ENCODE data around the gene LRRC23. TPM values are rescaled to one million over a fixed set of nuclear protein-coding genes. Genes with fewer than 3 reads are reported as not detected.
A peak's percentile ranks its signal among the peaks of the same experiment; 100 is the strongest.

The LRRC23 gene
- total RNA-seq, 4 donors from 2014 or later, result 6.2 to 12.1 (median 7.4) TPM

DNA sequence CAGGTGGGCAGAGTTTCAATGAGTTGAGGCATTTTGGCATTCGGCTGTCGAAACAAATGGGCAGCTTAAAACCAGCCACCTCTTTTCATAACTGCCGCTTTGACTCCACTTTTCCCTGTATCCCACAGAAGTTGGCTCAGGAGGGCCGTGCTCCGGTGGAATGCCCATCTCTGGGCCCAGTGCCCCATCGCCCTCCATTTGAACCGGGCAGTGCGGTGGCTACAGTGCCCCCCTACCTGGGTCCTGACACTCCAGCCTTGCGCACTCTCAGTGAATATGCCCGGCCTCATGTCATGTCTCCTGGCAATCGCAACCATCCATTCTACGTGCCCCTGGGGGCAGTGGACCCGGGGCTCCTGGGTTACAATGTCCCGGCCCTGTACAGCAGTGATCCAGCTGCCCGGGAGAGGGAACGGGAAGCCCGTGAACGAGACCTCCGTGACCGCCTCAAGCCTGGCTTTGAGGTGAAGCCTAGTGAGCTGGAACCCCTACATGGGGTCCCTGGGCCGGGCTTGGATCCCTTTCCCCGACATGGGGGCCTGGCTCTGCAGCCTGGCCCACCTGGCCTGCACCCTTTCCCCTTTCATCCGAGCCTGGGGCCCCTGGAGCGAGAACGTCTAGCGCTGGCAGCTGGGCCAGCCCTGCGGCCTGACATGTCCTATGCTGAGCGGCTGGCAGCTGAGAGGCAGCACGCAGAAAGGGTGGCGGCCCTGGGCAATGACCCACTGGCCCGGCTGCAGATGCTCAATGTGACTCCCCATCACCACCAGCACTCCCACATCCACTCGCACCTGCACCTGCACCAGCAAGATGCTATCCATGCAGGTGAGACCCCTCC is 34.0 kb downstream of the LRRC23 start:
- no peak for ATAC-seq (ENCODE audit: low FRiP score)
- TF ChIP-seq CTCF (IDR thresholded peaks at IDR 0.05), result no peak
- no peak for DNase-seq (ENCODE audit: low spot score)

DNA sequence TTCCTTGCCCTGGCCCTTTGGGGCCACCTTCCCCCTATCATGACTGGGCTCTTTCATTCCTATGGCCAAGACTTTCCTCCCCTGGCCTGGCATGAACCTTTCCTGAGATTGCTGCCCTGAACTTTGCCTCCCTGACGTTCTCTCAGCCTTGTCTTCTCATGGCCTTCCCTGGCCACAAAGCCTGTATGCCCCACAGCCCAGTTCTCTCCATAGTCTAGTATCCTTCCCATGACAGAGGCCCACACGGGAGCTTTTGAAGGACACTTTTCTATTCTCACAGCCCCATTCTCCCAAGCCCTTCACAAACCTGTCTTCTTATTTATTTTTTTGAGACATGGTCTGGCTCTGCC is 34.5 kb downstream of the LRRC23 start:
- ATAC-seq (ENCODE audit: low FRiP score), result no peak
- no peak for TF ChIP-seq CTCF (IDR thresholded peaks at IDR 0.05)
- no peak for DNase-seq (ENCODE audit: low spot score)

- ATAC-seq (ENCODE audit: low FRiP score) (no peak), DNase-seq (ENCODE audit: low spot score) (no peak)
These were observed 36.6 kb downstream of the LRRC23 start for GRCh38 chr12:6941267-6941666.

GRCh38 chr12:6941782-6942181 is 37.2 kb downstream of the LRRC23 start:
- no peak for DNase-seq (ENCODE audit: low spot score)

More at GRCh38 chr12:6941267-6941666, 36.6 kb downstream of the LRRC23 start:
- no peak for TF ChIP-seq CTCF (IDR thresholded peaks at IDR 0.05)

DNA sequence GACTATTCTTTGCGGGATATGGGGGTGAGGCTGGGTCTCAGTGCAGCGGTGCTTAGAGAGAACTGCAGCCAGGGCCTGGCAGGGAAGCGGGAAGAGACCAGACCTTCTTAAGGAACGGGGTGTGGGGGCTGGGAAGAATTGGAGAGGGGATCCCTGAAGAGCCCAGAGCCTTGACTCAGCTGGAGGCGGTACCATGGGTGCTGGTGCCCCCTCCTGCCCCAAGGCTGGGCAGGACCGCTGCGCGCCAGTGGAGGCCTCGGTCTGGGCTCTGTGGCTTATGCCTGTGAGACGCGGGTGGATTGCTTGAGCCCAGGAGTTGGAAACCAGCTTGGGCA is 37.7 kb downstream of the LRRC23 start:
- ATAC-seq (ENCODE audit: low FRiP score) (no peak), DNase-seq (ENCODE audit: low spot score) (no peak)
- TF ChIP-seq CTCF (IDR thresholded peaks at IDR 0.05), result no peak

More at GRCh38 chr12:6941782-6942181, 37.2 kb downstream of the LRRC23 start:
- no peak for TF ChIP-seq CTCF (IDR thresholded peaks at IDR 0.05)
- ATAC-seq (ENCODE audit: low FRiP score), result no peak

DNA sequence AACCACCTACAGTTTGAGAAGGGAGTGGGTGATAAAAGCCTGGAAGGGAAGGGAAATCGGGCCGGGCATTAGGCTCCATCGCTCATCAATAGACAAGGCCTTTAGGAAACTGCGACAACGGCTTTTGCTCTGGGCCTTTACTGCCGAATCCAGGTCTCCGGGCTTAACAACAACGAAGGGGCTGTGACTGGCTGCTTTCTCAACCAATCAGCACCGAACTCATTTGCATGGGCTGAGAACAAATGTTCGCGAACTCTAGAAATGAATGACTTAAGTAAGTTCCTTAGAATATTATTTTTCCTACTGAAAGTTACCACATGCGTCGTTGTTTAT is 38.7 kb downstream of the LRRC23 start:
- DNase-seq (ENCODE audit: low spot score) (no peak), ATAC-seq (ENCODE audit: low FRiP score) (peak; percentile 37)
- TF ChIP-seq CTCF (IDR thresholded peaks at IDR 0.05), result no peak

DNA sequence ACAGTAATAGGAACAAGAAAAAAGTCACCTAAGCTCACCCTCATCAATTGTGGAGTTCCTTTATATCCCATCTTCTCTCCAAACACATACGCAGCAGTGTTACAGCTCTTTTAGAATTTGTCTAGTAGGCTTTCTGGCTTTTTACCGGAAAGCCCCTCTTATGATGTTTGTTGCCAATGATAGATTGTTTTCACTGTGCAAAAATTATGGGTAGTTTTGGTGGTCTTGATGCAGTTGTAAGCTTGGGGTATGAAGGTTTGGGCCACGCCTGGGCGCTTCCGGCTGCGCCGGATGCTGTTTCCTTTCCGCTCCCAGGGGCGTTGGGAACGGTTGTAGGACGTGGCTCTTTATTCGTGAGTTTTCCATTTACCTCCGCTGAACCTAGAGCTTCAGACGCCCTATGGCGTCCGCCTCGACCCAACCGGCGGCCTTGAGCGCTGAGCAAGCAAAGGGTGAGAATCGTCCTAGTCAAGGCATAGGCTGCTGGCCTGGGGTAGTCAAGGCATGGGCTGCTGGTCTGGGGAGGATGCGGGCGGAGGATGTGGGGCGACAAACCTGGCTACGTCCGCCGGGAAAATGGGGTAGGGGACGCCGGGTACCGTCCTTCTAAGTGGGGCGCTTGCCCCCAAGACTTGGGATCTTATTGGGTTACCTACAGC is 39.2 kb downstream of the LRRC23 start, which contains the start of the genes C12orf57 and RNU7-1:
C12orf57 (plus strand) TSS at position 301 of the 659 bp plus-strand sequence; CDS start at position 401, 100 bp downstream.
RNU7-1 (plus strand) TSS at position 95 of the 659 bp plus-strand sequence.
- peak; percentile 51 for ATAC-seq (ENCODE audit: low FRiP score)
- TF ChIP-seq CTCF (IDR thresholded peaks at IDR 0.05), result no peak
- no peak for DNase-seq (ENCODE audit: low spot score)

All from omental fat pad (tissue), 4 donors.